IMR-90 (cell line): ENCODE measurements around the gene UCK2. TPM values are rescaled to one million over a fixed set of nuclear protein-coding genes. Genes with fewer than 3 reads are reported as not detected.
A peak's percentile ranks its signal among the peaks of the same experiment; 100 is the strongest.

Source experiments
- ATAC-seq: fragments of 200-7000 bp; cut with Tn5 transposase; 2 replicates; pipeline ENCODE4 v1.9.1; 2020; ENCODE audit warnings: low read depth, mild to moderate bottlenecking, moderate library complexity
- BruUV-seq: library from RNA; stranded (reverse); fragments of 400-500 nt; replicated peaks from 2 replicates; lab custom pipeline; 2021; lab: Mats Ljungman, UMichigan
- CTCF ChIA-PET: fragments of 300-600 bp; formaldehyde crosslinking; extraction: SDS; loops from one replicate; lab custom pipeline; 2021; ENCODE audit warnings: antibody characterized with exemption; lab: Yijun Ruan, JAX
- POLR2A ChIA-PET: fragments of 300-600 bp; sonication (Branson Sonifier 250); formaldehyde crosslinking; loops from one replicate; lab custom pipeline; 2022; ENCODE audit warnings: antibody characterized with exemption; ENCODE audit not compliant: unreplicated experiment; lab: Charles Lee
- DNase-seq: peaks from one replicate; pipeline ENCODE4 v3.0.0; 2013
- H2AFZ ChIP-seq: replicated peaks from 2 replicates; pipeline ENCODE3; 2013; ENCODE audit warnings: low read length, mild to moderate bottlenecking; ENCODE audit not compliant: poor library complexity
- H2AK5ac ChIP-seq: 2 replicates; pipeline ENCODE4 v1.6.1; 2013; ENCODE audit warnings: low read depth, low read length, inconsistent platforms
- H2AK9ac ChIP-seq: replicated peaks from 2 replicates; pipeline ENCODE3; 2013; ENCODE audit warnings: mild to moderate bottlenecking, low read depth, low read length, moderate library complexity; ENCODE audit not compliant: poor library complexity
- H2BK120ac ChIP-seq: 2 replicates; pipeline ENCODE4 v1.6.1; 2013; ENCODE audit warnings: low read depth, low read length, inconsistent platforms
- H2BK15ac ChIP-seq: 3 replicates; pipeline ENCODE4 v1.6.1; 2013; ENCODE audit warnings: low read depth, low read length, inconsistent platforms
- H2BK20ac ChIP-seq: 2 replicates; pipeline ENCODE4 v1.6.1; 2013; ENCODE audit warnings: low read depth, mild to moderate bottlenecking, inconsistent platforms, low read length, moderate library complexity
- H2BK5ac ChIP-seq: 2 replicates; pipeline ENCODE4 v1.6.1; 2013; ENCODE audit warnings: mild to moderate bottlenecking, low read depth, low read length, inconsistent platforms; ENCODE audit not compliant: poor library complexity, severe bottlenecking
- H3K14ac ChIP-seq: replicated peaks from 2 replicates; pipeline ENCODE4 v1.6.1; 2013; ENCODE audit warnings: low read depth, low read length, inconsistent platforms
- H3K18ac ChIP-seq: 2 replicates; pipeline ENCODE4 v1.6.1; 2013; ENCODE audit warnings: low read depth, low read length, control low read depth
- H3K23ac ChIP-seq: 2 replicates; pipeline ENCODE4 v1.6.1; 2013; ENCODE audit warnings: low read depth, low read length, inconsistent platforms
- H3K27ac ChIP-seq: 2 replicates; pipeline ENCODE4 v1.5.1; 2013; ENCODE audit warnings: mild to moderate bottlenecking, control low read depth, low read length; ENCODE audit not compliant: insufficient read depth
- H3K27me3 ChIP-seq: 2 replicates; pipeline ENCODE4 v1.6.1; 2013; ENCODE audit warnings: low read length; ENCODE audit not compliant: control insufficient read depth, insufficient read depth
- H3K36me3 ChIP-seq: 2 replicates; pipeline ENCODE4 v1.6.1; 2013; ENCODE audit warnings: low read length, mixed read lengths; ENCODE audit not compliant: control insufficient read depth, insufficient read depth
- H3K4ac ChIP-seq: 2 replicates; pipeline ENCODE4 v1.6.1; 2013; ENCODE audit warnings: low read depth, low read length, inconsistent platforms
- H3K4me1 ChIP-seq: 2 replicates; pipeline ENCODE4 v1.6.1; 2013; ENCODE audit warnings: low read length, mixed read lengths; ENCODE audit not compliant: control insufficient read depth, insufficient read depth
- H3K4me2 ChIP-seq: 2 replicates; pipeline ENCODE4 v1.6.1; 2013; ENCODE audit warnings: low read depth, mild to moderate bottlenecking, control low read depth, low read length, moderate library complexity
- H3K4me3 ChIP-seq: 2 replicates; pipeline ENCODE4 v1.5.1; 2013; ENCODE audit warnings: low read depth, mild to moderate bottlenecking, control low read depth, low read length, moderate library complexity; ENCODE audit not compliant: insufficient read depth
- H3K56ac ChIP-seq: 2 replicates; pipeline ENCODE4 v1.6.1; 2013; ENCODE audit warnings: low read length, inconsistent platforms; ENCODE audit not compliant: insufficient read depth; ENCODE audit errors: extremely low read depth
- H3K79me1 ChIP-seq, 2 experiments: 2 replicates each; pipeline ENCODE4 v1.6.1; 2013; ENCODE audit warnings: low read length in 2 of 2, inconsistent platforms in 1 of 2, low read depth in 1 of 2
- H3K9ac ChIP-seq: 2 replicates; pipeline ENCODE4 v1.6.1; 2013; ENCODE audit warnings: low read depth, low read length, control low read depth
- H3K9me1 ChIP-seq: 2 replicates; pipeline ENCODE4 v1.6.1; 2013; ENCODE audit warnings: low read length, inconsistent platforms; ENCODE audit not compliant: insufficient read depth
- H3K9me3 ChIP-seq: 2 replicates; pipeline ENCODE4 v1.6.1; 2013; ENCODE audit warnings: low read length; ENCODE audit not compliant: control insufficient read depth, insufficient read depth
- H4K20me1 ChIP-seq: 2 replicates; pipeline ENCODE4 v1.6.1; 2013; ENCODE audit warnings: low read length, inconsistent platforms; ENCODE audit not compliant: insufficient read depth
- H4K5ac ChIP-seq: 2 replicates; pipeline ENCODE4 v1.6.1; 2013; ENCODE audit warnings: mild to moderate bottlenecking, low read depth, low read length, control low read depth
- H4K8ac ChIP-seq, 2 experiments: 2 replicates each; pipeline ENCODE4 v1.6.1; 2013; ENCODE audit warnings: low read depth in 2 of 2, low read length in 2 of 2, control low read depth in 1 of 2, inconsistent platforms in 1 of 2
- H4K91ac ChIP-seq: 2 replicates; pipeline ENCODE4 v1.6.1; 2013; ENCODE audit warnings: low read depth, low read length, inconsistent platforms; ENCODE audit not compliant: insufficient read depth
- WGBS, 2 experiments: methylation state at CpG; one replicate each; pipeline versions ENCODE4 v1.1.5 to v1.1.7; 2013; ENCODE audit warnings: missing lambda C conversion rate in 2 of 2; ENCODE audit not compliant: insufficient read length in 1 of 2; ENCODE audit errors: extremely low coverage in 2 of 2; 5-methylcytosine and 5-hydroxymethylcytosine counted together
- dilution Hi-C: fragments of 300-500 bp; cut with HindIII; formaldehyde crosslinking; loops from one replicate; pipeline ENCODE4 v1.14.3; 2018; ENCODE audit warnings: low sequenced_read_pairs; ENCODE audit not compliant: unreplicated experiment
- in situ Hi-C: fragments of 300-500 bp; cut with MboI; formaldehyde crosslinking; loops from 3 replicates; pipeline ENCODE4 v1.14.3; 2019; ENCODE audit warnings: low sequenced_read_pairs, inconsistent platforms, mixed read lengths
- intact Hi-C: fragments of 100-400 bp; cut with micrococcal nuclease; formaldehyde crosslinking; loops from 2 replicates; pipeline ENCODE4 v1.10.0; 2022
- polyA plus RNA-seq, 3 experiments: library from polyadenylated mRNA; depleted of rRNA; stranded (reverse); fragments of >200 nt; gene quantifications; 2 replicates each; pipeline ENCODE4 v1.2.3, GENCODE V29; 2012; ENCODE audit warnings: low replicate concordance in 1 of 3
- total RNA-seq: library from RNA; depleted of rRNA; stranded (reverse); fragments of >200 nt; gene quantifications from 2 replicates; pipeline ENCODE4 v1.2.3, GENCODE V29; 2012
- TF ChIP-seq, protein P1 (sequence below): fragments of 150-350 bp; IDR thresholded peaks from 2 replicates; pipeline ENCODE4 v1.6.1; 2016; ENCODE audit warnings: low read depth, mild to moderate bottlenecking, low read length, moderate library complexity, borderline replicate concordance
- TF ChIP-seq, protein P2 (sequence below): conservative IDR thresholded peaks from 2 replicates; pipeline ENCODE4 v1.5.1; 2012; ENCODE audit warnings: mild to moderate bottlenecking, low read depth, low read length, improper control_type of control experiment

The UCK2 gene
- total and polyA plus RNA-seq, 2 of the 4 experiments (the other 2 are of a cell fraction): 83.0 to 87.8 TPM

DNA sequence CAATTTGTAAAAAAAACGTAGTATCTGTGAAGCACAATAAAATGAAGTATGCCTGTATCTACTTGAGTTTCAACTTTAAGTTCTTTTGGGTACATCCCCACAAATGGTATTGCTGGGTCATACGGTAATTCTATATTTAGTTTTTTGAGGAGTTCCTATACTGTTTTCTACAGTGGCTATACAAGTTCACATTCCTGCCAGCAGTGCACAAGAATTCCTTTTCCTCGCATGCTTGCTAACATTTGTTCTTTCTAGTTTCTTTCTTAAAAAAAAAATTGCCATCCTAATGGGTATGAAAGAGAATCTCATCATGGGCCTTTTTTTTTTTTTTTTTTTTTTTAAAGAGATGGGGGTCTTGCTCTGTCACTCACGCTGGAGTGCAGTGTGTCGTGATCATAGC lies 41.9 kb downstream of the UCK2 start:
- no peaks in the 10 kb centered on the region for H3K9me3 ChIP-seq
- dilution Hi-C loops: no loop called here
- peaks cover 3% of the 10 kb centered on the region; the same call in 1 of the 2 replicates for H3K9me1 ChIP-seq
- no peak overlapping the region for H3K14ac ChIP-seq
- TF ChIP-seq, protein P1, sequence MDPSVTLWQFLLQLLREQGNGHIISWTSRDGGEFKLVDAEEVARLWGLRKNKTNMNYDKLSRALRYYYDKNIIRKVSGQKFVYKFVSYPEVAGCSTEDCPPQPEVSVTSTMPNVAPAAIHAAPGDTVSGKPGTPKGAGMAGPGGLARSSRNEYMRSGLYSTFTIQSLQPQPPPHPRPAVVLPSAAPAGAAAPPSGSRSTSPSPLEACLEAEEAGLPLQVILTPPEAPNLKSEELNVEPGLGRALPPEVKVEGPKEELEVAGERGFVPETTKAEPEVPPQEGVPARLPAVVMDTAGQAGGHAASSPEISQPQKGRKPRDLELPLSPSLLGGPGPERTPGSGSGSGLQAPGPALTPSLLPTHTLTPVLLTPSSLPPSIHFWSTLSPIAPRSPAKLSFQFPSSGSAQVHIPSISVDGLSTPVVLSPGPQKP: no peak
- TF ChIP-seq, protein P2, sequence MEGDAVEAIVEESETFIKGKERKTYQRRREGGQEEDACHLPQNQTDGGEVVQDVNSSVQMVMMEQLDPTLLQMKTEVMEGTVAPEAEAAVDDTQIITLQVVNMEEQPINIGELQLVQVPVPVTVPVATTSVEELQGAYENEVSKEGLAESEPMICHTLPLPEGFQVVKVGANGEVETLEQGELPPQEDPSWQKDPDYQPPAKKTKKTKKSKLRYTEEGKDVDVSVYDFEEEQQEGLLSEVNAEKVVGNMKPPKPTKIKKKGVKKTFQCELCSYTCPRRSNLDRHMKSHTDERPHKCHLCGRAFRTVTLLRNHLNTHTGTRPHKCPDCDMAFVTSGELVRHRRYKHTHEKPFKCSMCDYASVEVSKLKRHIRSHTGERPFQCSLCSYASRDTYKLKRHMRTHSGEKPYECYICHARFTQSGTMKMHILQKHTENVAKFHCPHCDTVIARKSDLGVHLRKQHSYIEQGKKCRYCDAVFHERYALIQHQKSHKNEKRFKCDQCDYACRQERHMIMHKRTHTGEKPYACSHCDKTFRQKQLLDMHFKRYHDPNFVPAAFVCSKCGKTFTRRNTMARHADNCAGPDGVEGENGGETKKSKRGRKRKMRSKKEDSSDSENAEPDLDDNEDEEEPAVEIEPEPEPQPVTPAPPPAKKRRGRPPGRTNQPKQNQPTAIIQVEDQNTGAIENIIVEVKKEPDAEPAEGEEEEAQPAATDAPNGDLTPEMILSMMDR: peak; percentile 29
- peaks cover 36% of the 10 kb centered on the region for H4K20me1 ChIP-seq
- no peak overlapping the region for H3K4ac ChIP-seq
- intact Hi-C loops: no loop called here
- H2BK15ac ChIP-seq: no peak overlapping the region
- ATAC-seq (no peak), DNase-seq (no peak)
- no peak overlapping the region for H3K23ac ChIP-seq
- H2BK20ac ChIP-seq: no peak overlapping the region
- H3K18ac ChIP-seq: no peak overlapping the region
- no peak overlapping the region for H3K9ac ChIP-seq
- no peak overlapping the region for H2AFZ ChIP-seq
- H3K27ac ChIP-seq: no peak overlapping the region
- no peak overlapping the region for H2BK5ac ChIP-seq
- ChIA-PET CTCF (interaction anchor here (1.4 kb wide), 1 partner anchor 44 kb away, joined by 3 read pairs; no protein-coding TSS in a partner anchor), POLR2A (no interaction called here)
- no peak overlapping the region for H4K5ac ChIP-seq
- H2BK120ac ChIP-seq: no peak overlapping the region
- 0 out of 2 replicates have a peak, but pooled peaks cover 2% of the 10 kb centered on the region for H3K4me1 ChIP-seq
- H3K4me3 ChIP-seq: no peak overlapping the region
- no peak overlapping the region for H2AK5ac ChIP-seq
- H4K91ac ChIP-seq: no peak overlapping the region
- H4K8ac ChIP-seq: no peak overlapping the region
- no CpG with 5 or more reads among the region's 5 CpGs for WGBS, 2 experiments
- no peaks in the 10 kb centered on the region for H3K27me3 ChIP-seq
- BruUV-seq: no TSS peak
- no peak overlapping the region for H2AK9ac ChIP-seq
- H3K36me3 ChIP-seq: no peaks in the 10 kb centered on the region
- H3K56ac ChIP-seq: no peak overlapping the region
- in situ Hi-C loops: no loop called here
- no peak overlapping the region for H3K4me2 ChIP-seq
- peaks cover 40 to 75% of the 10 kb centered on the region in 2 experiments; a peak in 3 of 4 replicates for H3K79me1 ChIP-seq
